RWPE2 (cell line): ENCODE results near the gene CHD9NB.

Experiments
- ATAC-seq: fragments of 200-7000 bp; cut with Tn5 transposase; 3 replicates; pipeline ENCODE4 v1.9.1; 2021; ENCODE audit warnings: low read depth
- DNase-seq: peaks from one replicate; pipeline ENCODE4 v3.0.0-alpha.2; 2020; ENCODE audit warnings: low spot score
- H3K27ac ChIP-seq: fragments of 450-650 bp; 2 replicates; pipeline ENCODE4 v1.5.1; 2017; ENCODE audit warnings: mild to moderate bottlenecking; ENCODE audit not compliant: poor library complexity, severe bottlenecking
- H3K27me3 ChIP-seq: fragments of 250-450 bp; sonication (Bioruptor Pico); 2 replicates; pipeline ENCODE4 v1.5.1; 2021; ENCODE audit warnings: mild to moderate bottlenecking, moderate library complexity; ENCODE audit not compliant: insufficient read depth, poor library complexity, severe bottlenecking
- H3K36me3 ChIP-seq: fragments of 250-450 bp; sonication (Bioruptor Pico); 2 replicates; pipeline ENCODE4 v1.5.1; 2020; ENCODE audit warnings: low read depth, mild to moderate bottlenecking, moderate library complexity
- H3K4me1 ChIP-seq: fragments of 250-450 bp; sonication (Bioruptor Pico); 2 replicates; pipeline ENCODE4 v1.5.1; 2021; ENCODE audit warnings: mild to moderate bottlenecking, moderate library complexity; ENCODE audit not compliant: insufficient read depth, poor library complexity, severe bottlenecking
- H3K4me3 ChIP-seq: fragments of 250-450 bp; sonication (Bioruptor Pico); 2 replicates; pipeline ENCODE4 v1.5.1; 2021; ENCODE audit warnings: mild to moderate bottlenecking, moderate library complexity; ENCODE audit not compliant: severe bottlenecking
- H3K9me3 ChIP-seq: fragments of 250-450 bp; sonication (Bioruptor Pico); 2 replicates; pipeline ENCODE4 v1.5.1; 2021; ENCODE audit warnings: mild to moderate bottlenecking, moderate library complexity; ENCODE audit not compliant: severe bottlenecking
- CTCF ChIP-seq: fragments of 450-650 bp; IDR thresholded peaks from one replicate; pipeline ENCODE4 v1.5.1; 2017; ENCODE audit warnings: mild to moderate bottlenecking, moderate library complexity; ENCODE audit not compliant: poor library complexity, severe bottlenecking

CHD9NB gene

GRCh38 chr16:53098526-53099317, 46.0 kb upstream of the CHD9NB start:
- no peaks in the 10 kb centered on the region for H3K9me3 ChIP-seq
- no peaks in the 10 kb centered on the region for H3K27me3 ChIP-seq
- peak; percentile 86 for DNase-seq
- peak; percentile 62 for ATAC-seq
- peak overlapping the region; percentile 98 for H3K27ac ChIP-seq
- H3K4me1 ChIP-seq: peaks cover 42% of the 10 kb centered on the region
- H3K4me3 ChIP-seq: no peak overlapping the region
- peaks cover 5% of the 10 kb centered on the region; the same call in 1 of the 2 replicates for H3K36me3 ChIP-seq
- TF ChIP-seq CTCF: no peak

GRCh38 chr16:53097190-53097589, 44.5 kb upstream of the CHD9NB start:
- ATAC-seq: no peak
- Histone ChIP-seq H3K9me3 (no peaks in the 10 kb centered on the region), H3K36me3 (peaks cover 8% of the 10 kb centered on the region), H3K4me1 (peaks cover 50% of the 10 kb centered on the region), H3K27ac (peak overlapping the region; percentile 98), H3K27me3 (no peaks in the 10 kb centered on the region), H3K4me3 (no peak overlapping the region)
- no peak for TF ChIP-seq CTCF
- no peak for DNase-seq

GRCh38 chr16:53094013-53094630, 41.4 kb upstream of the CHD9NB start:
- H3K4me1 ChIP-seq: peaks cover 55% of the 10 kb centered on the region
- peak overlapping the region; percentile 76 for H3K27ac ChIP-seq
- TF ChIP-seq CTCF: no peak

GRCh38 chr16:53093162-53093744, 40.6 kb upstream of the CHD9NB start:
- Histone ChIP-seq H3K4me3 (no peak overlapping the region), H3K27ac (peak overlapping the region; percentile 76), H3K9me3 (no peaks in the 10 kb centered on the region), H3K27me3 (no peaks in the 10 kb centered on the region), H3K36me3 (peaks cover 2% of the 10 kb centered on the region; the same call in 1 of the 2 replicates), H3K4me1 (peaks cover 46% of the 10 kb centered on the region)
- DNase-seq: no peak
- no peak for TF ChIP-seq CTCF
- ATAC-seq: no peak

More at GRCh38 chr16:53094013-53094630, 41.4 kb upstream of the CHD9NB start:
- H3K36me3 ChIP-seq: peaks cover 2% of the 10 kb centered on the region; the same call in 1 of the 2 replicates
- no peaks in the 10 kb centered on the region for H3K9me3 ChIP-seq
- H3K27me3 ChIP-seq: no peaks in the 10 kb centered on the region
- DNase-seq (peak; percentile 71), ATAC-seq (peak; percentile 49)
- H3K4me3 ChIP-seq: no peak overlapping the region
